Neural progenitor cell (in vitro differentiated cells): ENCODE results near the gene UPK3A. TPM values are rescaled to one million over a fixed set of nuclear protein-coding genes. Genes with fewer than 3 reads are reported as not detected.

ENCODE experiments used
- DNase-seq: peaks from one replicate; pipeline ENCODE4 v3.0.0-alpha.2; 2016; ENCODE audit warnings: low spot score
- H2AFZ ChIP-seq: fragments of 200-600 bp; sonication (generic); replicated peaks from 2 replicates; pipeline ENCODE4 v1.6.1; 2016; ENCODE audit warnings: antibody characterized with exemption
- H3F3A ChIP-seq: fragments of 200-600 bp; sonication (generic); 2 replicates; pipeline ENCODE4 v1.6.1; 2016; ENCODE audit warnings: antibody characterized with exemption, low read depth
- H3K27ac ChIP-seq: fragments of 200-600 bp; sonication (generic); 2 replicates; pipeline ENCODE4 v1.5.1; 2016; ENCODE audit warnings: mild to moderate bottlenecking
- H3K27me3 ChIP-seq: fragments of 200-600 bp; sonication (generic); 2 replicates; pipeline ENCODE4 v1.6.1; 2016; ENCODE audit warnings: mild to moderate bottlenecking, moderate library complexity
- H3K36me3 ChIP-seq: fragments of 200-600 bp; sonication (generic); 2 replicates; pipeline ENCODE4 v1.5.1; 2016
- H3K4me1 ChIP-seq: fragments of 200-600 bp; sonication (generic); 2 replicates; pipeline ENCODE4 v1.6.1; 2016; ENCODE audit warnings: mixed run types
- H3K4me2 ChIP-seq: fragments of 200-600 bp; sonication (generic); 2 replicates; pipeline ENCODE4 v1.6.1; 2016
- H3K4me3 ChIP-seq: fragments of 200-600 bp; sonication (generic); 2 replicates; pipeline ENCODE4 v1.5.1; 2016
- H3K79me2 ChIP-seq: fragments of 200-600 bp; sonication (generic); 2 replicates; pipeline ENCODE4 v1.6.1; 2016; ENCODE audit warnings: low read depth
- H3K9ac ChIP-seq: fragments of 200-600 bp; sonication (generic); 2 replicates; pipeline ENCODE4 v1.6.1; 2016
- H3K9me3 ChIP-seq: fragments of 200-600 bp; sonication (generic); 2 replicates; pipeline ENCODE4 v1.5.1; 2016; ENCODE audit warnings: low read depth
- H4K20me1 ChIP-seq: fragments of 200-600 bp; sonication (generic); 2 replicates; pipeline ENCODE4 v1.6.1; 2016; ENCODE audit warnings: low read depth
- H3K27ac Mint-ChIP-seq: 3 replicates; pipeline ENCODE4 v1.8.0; 2021; ENCODE audit warnings: mixed read lengths
- H3K27me3 Mint-ChIP-seq: 2 replicates; pipeline ENCODE4 v1.8.0; 2022; ENCODE audit warnings: low read depth, mild to moderate bottlenecking, inconsistent platforms, moderate library complexity, mixed read lengths; ENCODE audit not compliant: insufficient read depth
- H3K36me3 Mint-ChIP-seq: 3 replicates; pipeline ENCODE4 v1.8.0; 2021; ENCODE audit warnings: mixed read lengths
- H3K4me1 Mint-ChIP-seq: 3 replicates; pipeline ENCODE4 v1.8.0; 2021; ENCODE audit warnings: mixed read lengths
- H3K4me3 Mint-ChIP-seq: 3 replicates; pipeline ENCODE4 v1.8.0; 2021; ENCODE audit warnings: mild to moderate bottlenecking, moderate library complexity, mixed read lengths
- H3K9me3 Mint-ChIP-seq: 3 replicates; pipeline ENCODE4 v1.8.0; 2020; ENCODE audit warnings: mixed read lengths
- EZH2 ChIP-seq: fragments of 200-600 bp; sonication (generic); IDR thresholded peaks from 2 replicates; pipeline ENCODE4 v1.6.1; 2017; ENCODE audit warnings: antibody characterized with exemption, mild to moderate bottlenecking, moderate library complexity
- EZH2phosphoT487 ChIP-seq: fragments of 200-600 bp; sonication (generic); IDR thresholded peaks from 2 replicates; pipeline ENCODE4 v1.6.1; 2017; ENCODE audit warnings: antibody characterized with exemption
- total RNA-seq: library from RNA; depleted of rRNA; stranded (reverse); fragments of >200 nt; gene quantifications from 2 replicates; pipeline ENCODE4 v1.2.3, GENCODE V29; 2015; ENCODE audit warnings: low replicate concordance
- TF ChIP-seq, protein P1 (sequence below): fragments of 200-600 bp; sonication (generic); IDR thresholded peaks from 2 replicates; pipeline ENCODE4 v1.5.1; 2017; ENCODE audit warnings: antibody characterized with exemption, mild to moderate bottlenecking

UPK3A gene
- total RNA-seq, 1 donor from 2014 or later: not detected

DNA sequence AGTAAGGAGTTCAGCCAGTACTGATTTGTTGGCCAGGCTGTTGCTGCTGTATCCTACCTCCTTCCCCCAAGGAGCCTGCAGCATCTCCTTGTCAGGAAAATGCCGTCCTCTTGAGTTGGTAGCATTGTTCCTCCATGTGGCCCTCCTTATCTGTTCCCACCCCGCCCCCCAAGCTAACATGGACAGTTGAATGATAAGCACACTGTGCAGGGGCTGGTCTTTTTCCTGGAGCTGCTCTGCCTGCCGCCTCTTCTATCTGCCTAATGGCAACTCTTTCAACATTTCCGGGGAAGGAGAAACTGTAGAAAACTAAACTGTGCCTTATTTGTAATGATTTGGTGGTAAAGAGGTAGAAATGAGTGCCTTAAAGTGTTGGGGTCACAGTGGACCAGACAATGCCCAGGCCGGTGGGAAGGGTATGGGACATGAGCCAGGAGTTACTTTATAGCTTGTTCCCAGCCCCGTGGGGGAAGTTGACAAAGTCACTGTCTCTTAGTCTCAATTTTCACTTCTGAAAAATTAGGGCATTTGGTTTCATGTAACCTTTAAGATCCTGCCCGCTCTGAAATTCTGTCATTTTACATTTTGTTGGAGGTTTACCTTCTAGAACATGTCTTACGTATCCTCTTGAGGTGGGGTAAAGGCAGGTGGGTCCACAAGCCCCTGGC lies 29.4 kb downstream of the UPK3A start:
- H2AFZ ChIP-seq: no peak overlapping the region
- H3K27ac ChIP-seq: no peak overlapping the region
- H3K4me1 Mint-ChIP-seq: peaks cover 42% of the 10 kb centered on the region
- H3K9ac ChIP-seq: no peak overlapping the region
- H3K4me1 ChIP-seq: peaks cover 30% of the 10 kb centered on the region
- no peaks in the 10 kb centered on the region for H3K9me3 ChIP-seq
- peaks cover 45% of the 10 kb centered on the region for H4K20me1 ChIP-seq
- H3K79me2 ChIP-seq: peaks cover 60% of the 10 kb centered on the region
- no peak overlapping the region for H3K4me2 ChIP-seq
- H3K4me3 ChIP-seq: no peak overlapping the region
- H3K9me3 Mint-ChIP-seq: no peaks in the 10 kb centered on the region
- H3K27me3 ChIP-seq: peaks cover 10% of the 10 kb centered on the region
- no peak overlapping the region for H3K27ac Mint-ChIP-seq
- H3K36me3 Mint-ChIP-seq: peaks cover 5% of the 10 kb centered on the region
- peaks cover 25% of the 10 kb centered on the region for H3F3A ChIP-seq
- TF ChIP-seq, protein P1, sequence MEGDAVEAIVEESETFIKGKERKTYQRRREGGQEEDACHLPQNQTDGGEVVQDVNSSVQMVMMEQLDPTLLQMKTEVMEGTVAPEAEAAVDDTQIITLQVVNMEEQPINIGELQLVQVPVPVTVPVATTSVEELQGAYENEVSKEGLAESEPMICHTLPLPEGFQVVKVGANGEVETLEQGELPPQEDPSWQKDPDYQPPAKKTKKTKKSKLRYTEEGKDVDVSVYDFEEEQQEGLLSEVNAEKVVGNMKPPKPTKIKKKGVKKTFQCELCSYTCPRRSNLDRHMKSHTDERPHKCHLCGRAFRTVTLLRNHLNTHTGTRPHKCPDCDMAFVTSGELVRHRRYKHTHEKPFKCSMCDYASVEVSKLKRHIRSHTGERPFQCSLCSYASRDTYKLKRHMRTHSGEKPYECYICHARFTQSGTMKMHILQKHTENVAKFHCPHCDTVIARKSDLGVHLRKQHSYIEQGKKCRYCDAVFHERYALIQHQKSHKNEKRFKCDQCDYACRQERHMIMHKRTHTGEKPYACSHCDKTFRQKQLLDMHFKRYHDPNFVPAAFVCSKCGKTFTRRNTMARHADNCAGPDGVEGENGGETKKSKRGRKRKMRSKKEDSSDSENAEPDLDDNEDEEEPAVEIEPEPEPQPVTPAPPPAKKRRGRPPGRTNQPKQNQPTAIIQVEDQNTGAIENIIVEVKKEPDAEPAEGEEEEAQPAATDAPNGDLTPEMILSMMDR: no peak
- TF ChIP-seq EZH2phosphoT487: no peak
- no peak for TF ChIP-seq EZH2
- no peaks in the 10 kb centered on the region for H3K36me3 ChIP-seq
- H3K4me3 Mint-ChIP-seq: no peak overlapping the region
- no peak for DNase-seq
- peaks cover 8% of the 10 kb centered on the region for H3K27me3 Mint-ChIP-seq

DNA sequence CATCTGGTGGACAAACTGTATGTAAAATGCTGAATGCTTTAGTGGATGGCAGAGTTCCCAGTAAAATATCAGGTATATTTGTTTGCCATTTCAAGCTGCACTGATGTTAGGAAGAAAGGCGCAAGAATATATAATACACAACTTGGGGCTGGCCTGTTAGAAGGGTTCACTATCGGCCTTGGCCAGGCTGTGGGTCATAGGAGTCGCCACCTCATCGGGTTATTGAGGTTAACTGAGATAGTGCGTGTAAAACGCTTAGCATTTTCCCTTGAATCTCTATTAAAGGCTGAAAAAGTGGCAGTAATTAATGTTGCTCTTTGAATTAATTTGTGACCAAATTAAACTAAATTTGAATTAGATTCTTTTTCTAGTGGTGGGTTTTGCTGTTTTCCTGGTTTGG lies 30.0 kb downstream of the UPK3A start:
- Mint-ChIP-seq H3K4me3 (no peak overlapping the region), H3K9me3 (no peaks in the 10 kb centered on the region), H3K27ac (no peak overlapping the region), H3K36me3 (peaks cover 5% of the 10 kb centered on the region), H3K27me3 (peaks cover 8% of the 10 kb centered on the region), H3K4me1 (peaks cover 45% of the 10 kb centered on the region)
- no peak overlapping the region for H2AFZ ChIP-seq
- H4K20me1 ChIP-seq: peaks cover 51% of the 10 kb centered on the region
- TF ChIP-seq EZH2phosphoT487 (no peak), EZH2 (no peak)
- TF ChIP-seq, protein P1: no peak
- no peak for DNase-seq
- H3F3A ChIP-seq: peaks cover 22% of the 10 kb centered on the region
- H3K4me1 ChIP-seq: peaks cover 34% of the 10 kb centered on the region
- H3K36me3 ChIP-seq: no peaks in the 10 kb centered on the region
- peaks cover 10% of the 10 kb centered on the region for H3K27me3 ChIP-seq
- no peaks in the 10 kb centered on the region for H3K9me3 ChIP-seq
- no peak overlapping the region for H3K4me2 ChIP-seq
- no peak overlapping the region for H3K27ac ChIP-seq
- peaks cover 66% of the 10 kb centered on the region for H3K79me2 ChIP-seq
- no peak overlapping the region for H3K4me3 ChIP-seq
- H3K9ac ChIP-seq: no peak overlapping the region

DNA sequence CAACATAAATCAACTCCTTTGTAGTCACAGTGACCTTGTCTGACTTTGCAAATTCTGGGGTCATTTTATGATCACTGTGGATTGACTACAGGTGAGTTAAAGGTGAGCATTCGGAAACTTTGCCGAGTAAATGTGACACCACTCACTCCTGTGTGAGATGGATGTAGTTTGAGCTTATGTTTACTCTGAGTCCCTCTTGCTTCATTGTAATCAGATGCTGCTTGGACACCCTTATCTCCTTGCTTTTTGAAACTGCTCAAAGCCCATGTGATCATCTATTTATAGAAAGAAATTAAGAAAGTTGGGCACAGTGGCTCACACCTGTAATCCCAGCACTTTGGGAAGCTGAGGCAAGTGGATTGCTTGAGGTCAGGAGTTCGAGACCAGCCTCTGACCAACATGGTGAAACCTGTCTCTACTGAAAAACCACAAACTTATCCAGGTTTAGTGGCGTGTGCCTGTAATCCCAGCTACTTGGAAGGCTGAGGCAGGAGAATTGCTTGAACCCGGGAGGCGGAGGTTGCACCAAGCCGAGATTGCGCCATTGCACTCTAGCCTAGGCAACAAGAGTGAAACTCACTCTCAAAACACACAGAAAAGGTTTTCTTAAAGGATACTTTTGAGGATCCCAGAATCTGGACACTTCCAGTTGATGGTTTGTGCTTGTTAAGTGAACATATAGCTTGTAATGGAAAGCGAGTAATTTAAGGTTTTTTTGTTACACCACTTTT lies 32.2 kb downstream of the UPK3A start:
- no peaks in the 10 kb centered on the region for H3K36me3 Mint-ChIP-seq
- no peak for TF ChIP-seq EZH2phosphoT487
- TF ChIP-seq, protein P1: no peak
- TF ChIP-seq EZH2: no peak
- H3K79me2 ChIP-seq: peaks cover 70% of the 10 kb centered on the region
- no peak overlapping the region for H3K4me3 Mint-ChIP-seq
- no peak overlapping the region for H2AFZ ChIP-seq
- H3K9me3 ChIP-seq: no peaks in the 10 kb centered on the region
- no peaks in the 10 kb centered on the region for H3K27me3 ChIP-seq
- no peak overlapping the region for H3K27ac Mint-ChIP-seq
- H3K4me1 Mint-ChIP-seq: peaks cover 39% of the 10 kb centered on the region
- H3K36me3 ChIP-seq: no peaks in the 10 kb centered on the region
- H3K4me1 ChIP-seq: peaks cover 30% of the 10 kb centered on the region
- H3K9me3 Mint-ChIP-seq: no peaks in the 10 kb centered on the region
- H3K27ac ChIP-seq: no peak overlapping the region
- H3K4me3 ChIP-seq: no peak overlapping the region
- H3K27me3 Mint-ChIP-seq: no peaks in the 10 kb centered on the region
- no peak overlapping the region for H3K9ac ChIP-seq
- H3F3A ChIP-seq: peaks cover 8% of the 10 kb centered on the region
- H3K4me2 ChIP-seq: no peak overlapping the region
- peaks cover 46% of the 10 kb centered on the region for H4K20me1 ChIP-seq
- no peak for DNase-seq
